HL-60/S4 (cell line): ENCODE data around the gene PPP1R9B.

Experiments used
- in situ Hi-C: fragments of 300-500 bp; cut with MboI; formaldehyde crosslinking; loops from 2 replicates; pipeline ENCODE4 v1.14.3; 2022; ENCODE audit warnings: low sequenced_read_pairs

Gene PPP1R9B

GRCh38 chr17:50161911-50162288 lies 11.4 kb upstream of the PPP1R9B start:
- in situ Hi-C loops, result no loop called here

DNA sequence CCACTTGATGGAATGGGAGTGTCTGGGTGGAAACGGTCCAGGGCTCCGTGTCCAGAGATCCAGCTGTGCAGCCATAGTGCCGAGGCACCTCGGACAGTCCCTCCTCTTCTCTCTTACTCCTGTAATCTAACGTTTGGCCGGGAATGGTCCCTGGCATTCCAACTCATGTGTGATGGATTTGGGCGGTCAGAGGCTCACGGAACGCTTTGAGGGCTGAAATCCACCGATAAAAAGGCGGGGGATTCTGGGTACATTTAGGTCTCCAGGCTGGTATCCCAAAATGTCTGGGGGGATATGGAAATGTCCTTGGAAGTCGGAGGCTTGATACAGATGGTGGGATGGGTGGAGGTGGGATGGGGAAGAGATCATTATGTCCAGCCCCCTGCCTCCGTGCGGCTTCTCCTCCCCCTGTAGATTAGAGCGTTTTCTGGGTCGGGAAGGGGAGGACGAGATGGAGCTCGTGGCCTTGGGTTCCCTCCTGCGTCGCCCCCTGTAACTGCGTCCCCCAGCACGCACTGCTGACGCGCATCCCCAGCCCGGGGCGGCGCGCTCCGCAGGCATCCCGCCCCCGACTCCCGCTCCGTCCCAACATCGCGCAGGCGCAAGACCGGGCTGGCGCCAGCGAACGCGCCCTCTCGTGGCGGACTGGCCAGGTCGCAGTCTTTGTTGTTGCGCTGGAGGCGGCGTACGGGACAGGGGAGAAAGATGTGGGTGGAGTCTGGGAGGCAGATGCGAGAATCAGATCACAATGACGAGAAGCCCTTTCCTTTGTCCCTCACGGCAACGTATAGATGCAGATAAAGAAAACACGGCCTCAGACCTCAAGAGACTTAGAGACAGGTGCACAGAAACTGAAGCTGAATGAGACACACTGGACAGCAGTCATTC lies 10.8 kb upstream of the PPP1R9B start:
- in situ Hi-C loops, result no loop called here

DNA sequence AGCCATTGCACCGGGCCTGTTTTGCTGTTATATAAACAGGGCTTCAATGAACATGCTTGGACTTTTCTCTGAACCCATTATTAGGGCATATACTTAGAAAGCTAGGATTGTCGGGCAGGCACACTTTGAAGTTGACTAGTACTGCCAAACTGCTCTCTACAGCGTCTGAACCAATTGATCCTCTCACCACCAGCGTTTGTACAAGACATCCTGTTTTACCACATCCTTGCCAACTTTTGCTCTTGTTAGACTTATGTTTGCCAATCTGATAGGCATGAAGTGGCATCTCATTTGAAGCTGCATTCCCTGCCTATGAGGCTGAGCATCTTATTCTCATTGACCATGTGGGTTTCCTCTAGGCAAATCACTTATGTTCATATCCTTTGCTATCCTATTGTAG lies 7.4 kb upstream of the PPP1R9B start:
- in situ Hi-C loops, result no loop called here

DNA sequence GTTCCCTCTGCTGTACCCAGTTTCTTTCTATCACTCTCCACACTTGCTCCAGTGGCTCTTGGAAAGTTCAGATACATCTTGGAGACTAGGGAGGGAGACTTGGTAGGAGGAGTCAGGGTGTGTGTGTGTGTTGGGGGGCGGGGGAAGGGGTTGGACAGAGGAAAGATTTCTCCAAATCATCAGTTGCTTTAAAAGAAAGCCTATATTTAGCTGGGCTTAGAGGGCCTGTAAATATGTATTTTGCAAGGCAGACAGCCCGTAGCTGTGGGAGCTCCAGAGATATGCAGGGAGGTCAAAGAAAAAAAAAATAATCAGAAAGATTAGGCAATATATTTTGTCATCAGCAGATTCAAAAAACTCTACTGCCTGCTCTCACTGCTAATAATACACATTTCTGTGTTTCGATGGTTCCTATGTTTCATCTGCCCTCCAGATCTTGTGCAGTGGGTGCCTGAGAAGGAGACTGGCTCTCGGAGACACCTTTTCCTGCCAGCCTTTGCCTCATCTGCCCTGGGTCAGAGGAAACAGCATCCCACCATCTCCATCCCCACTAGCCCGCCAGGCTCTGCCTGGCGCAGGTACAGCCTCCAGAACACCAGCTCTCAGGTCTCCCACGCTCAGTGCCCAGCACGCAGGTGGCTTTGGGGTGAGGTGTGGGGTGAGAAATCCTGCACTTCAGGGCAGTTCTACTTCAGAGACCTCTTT lies 4.8 kb upstream of the PPP1R9B start:
- in situ Hi-C loops, result no loop called here

DNA sequence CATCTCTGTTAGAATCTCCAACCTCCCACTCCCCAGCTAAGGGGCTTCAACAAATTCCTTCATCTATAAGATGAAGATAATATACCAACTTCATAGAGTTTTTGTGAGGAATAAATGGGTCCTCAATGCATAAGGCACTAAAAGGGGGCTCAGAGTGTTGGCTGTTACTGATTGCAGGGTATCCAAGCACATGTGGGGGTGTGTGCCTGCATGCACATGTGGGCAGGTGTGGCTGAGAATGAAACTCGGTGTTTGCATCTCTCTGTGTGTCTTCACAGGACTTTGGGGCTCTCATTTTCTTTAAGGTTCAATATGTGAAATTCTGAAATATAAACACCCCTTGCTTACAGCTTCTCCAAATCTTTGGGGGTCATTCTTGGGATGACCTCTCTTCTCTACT lies 4.1 kb upstream of the PPP1R9B start:
- in situ Hi-C loops, result no loop called here

DNA sequence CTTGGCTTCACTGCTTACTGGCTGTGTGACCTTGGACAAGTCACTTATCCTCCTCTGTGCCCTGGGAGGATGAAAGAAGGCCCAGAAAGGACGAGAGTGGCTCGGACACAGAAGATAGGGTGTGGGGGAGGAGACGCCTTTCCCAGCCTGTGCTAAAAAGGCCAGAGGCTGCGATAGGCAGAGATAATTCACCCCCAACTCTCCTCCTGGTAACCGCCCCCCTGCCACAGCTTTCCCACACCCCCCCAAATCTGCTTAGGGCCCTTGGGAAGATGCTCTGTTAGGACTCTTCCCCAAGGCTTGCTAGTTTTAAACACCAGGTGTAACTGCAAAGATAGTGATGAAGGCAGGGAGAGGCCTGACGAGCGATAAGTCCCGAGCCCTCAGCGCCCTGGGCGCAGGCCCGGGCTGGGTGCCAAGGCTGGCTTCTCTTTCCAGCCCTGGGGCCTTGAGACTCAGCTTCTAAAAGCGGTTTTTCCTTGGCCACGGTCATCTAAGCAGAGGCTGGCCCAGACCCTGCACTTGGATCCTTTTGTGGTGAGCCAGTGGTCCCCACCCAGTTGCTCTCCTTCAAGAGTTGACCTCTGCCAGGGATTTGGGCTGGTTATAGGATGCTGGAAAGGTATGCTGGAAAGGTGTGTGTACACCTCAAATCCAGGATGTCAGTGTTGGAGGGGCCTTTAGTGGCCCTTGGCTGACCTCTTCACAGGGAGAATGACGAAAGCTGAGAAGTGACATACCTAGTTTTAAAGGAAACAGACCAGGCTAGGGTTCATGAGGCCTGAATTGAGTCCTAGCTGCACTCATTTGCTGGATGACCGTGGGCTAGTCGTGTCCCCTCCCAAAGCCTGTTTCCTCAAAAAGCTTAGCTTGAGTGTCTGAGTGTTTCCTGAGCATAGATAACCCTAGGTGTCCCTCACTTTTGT lies 3.4 kb upstream of the PPP1R9B start:
- in situ Hi-C loops, result no loop called here

DNA sequence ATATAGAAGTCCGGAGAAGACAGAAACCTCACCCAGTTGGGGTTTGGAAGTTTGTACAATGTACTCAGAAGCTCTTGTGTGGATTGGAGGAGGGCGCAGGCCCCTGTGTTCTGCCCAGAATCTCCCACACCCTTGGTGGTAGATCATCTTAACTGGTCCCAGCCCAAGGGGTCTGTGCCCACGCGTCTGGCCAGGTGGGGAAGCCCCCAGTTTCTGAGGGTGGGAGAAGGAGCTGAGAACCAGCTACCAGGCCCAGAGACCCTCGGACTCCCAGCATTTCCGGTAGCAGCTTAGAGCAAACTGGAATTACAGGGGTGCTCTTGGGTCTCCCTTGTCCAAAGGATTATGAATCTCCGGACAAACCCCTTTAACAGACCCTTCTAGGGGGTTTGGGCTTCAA lies 2.3 kb upstream of the PPP1R9B start:
- in situ Hi-C loops, result no loop called here

DNA sequence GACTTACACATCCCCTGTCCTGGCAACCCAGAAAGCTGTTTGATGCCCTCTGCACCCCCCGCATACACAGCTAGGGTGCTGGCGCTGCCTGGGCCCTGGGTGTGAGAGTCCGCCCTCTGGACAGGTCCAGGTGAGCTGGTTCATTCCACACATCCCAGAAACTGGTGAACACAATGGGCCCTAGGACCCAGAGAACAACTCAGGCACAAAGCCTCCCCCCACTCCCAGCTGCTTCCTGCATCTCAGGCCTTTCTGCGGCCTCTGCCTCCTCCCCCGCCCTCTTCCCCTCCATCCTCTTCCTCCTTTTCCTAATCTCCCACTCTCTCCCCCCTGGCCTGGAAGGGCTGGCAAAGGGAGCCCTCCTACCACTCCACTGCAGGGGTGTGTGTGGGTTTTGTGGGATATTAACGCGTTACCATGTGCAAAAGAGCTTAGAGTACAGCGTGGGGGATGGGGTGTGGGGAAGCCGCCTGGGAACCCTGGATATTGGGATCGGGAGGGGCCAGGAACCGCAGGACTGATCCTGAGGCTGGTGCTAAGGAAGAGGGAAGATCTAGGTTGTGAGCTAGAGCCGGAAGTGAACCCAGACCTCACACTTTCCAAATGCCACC lies 1.6 kb upstream of the PPP1R9B start:
- in situ Hi-C loops, result no loop called here

- in situ Hi-C loops, result no loop called here
Observed at GRCh38 chr17:50151041-50151936, 812 bp upstream of the PPP1R9B start.

- in situ Hi-C loops, result no loop called here
Observed at GRCh38 chr17:50149417-50150353, 792 bp downstream of the PPP1R9B start.

- in situ Hi-C loops, result no loop called here
Observed at GRCh38 chr17:50149091-50149416, 1.4 kb downstream of the PPP1R9B start.

DNA sequence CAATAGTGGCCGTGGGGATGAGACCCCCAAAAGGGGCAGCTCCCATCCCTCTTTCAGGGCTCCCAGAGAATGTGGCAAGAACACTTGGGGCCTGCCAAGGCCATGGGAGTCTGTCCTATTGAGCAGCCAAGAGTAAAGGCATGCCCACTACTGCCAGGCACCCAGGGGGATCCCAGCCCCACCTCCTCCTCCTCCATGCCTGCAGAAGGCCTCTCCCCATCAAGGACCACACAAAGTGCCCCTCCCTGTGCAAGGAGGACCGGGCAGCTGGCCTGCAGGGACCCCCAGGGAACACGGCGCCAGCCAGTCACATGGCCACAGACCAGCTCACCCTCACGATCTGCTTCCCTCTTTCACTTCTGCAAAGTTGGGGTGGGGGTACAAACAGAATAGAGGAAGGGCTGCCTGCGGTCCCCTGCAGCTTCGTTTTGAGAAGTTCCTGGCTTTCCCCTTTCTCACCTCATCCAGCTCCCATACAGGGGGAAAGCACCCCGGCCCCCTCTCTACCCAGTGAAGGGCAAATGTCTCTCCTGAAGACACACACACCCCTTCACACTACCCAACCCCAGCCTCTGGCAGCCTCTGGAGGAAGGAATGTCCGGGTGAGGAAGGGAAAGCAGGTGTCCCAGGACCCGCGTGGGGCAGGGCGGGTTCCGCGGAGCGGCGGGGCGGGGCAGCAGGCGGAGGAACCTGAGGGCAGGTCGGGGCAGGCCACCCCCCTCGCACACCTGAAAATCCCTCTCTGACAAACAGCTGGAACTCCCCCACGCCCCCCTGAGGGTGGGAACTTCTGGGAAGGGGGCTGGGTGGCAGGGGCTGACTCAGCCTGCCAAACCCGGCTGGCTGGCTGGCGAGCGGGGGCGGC lies 2.0 kb downstream of the PPP1R9B start:
- in situ Hi-C loops, result no loop called here

GRCh38 chr17:50147841-50148225 lies 2.6 kb downstream of the PPP1R9B start:
- in situ Hi-C loops, result no loop called here

- in situ Hi-C loops, result no loop called here
Observed at GRCh38 chr17:50146927-50147665, 3.4 kb downstream of the PPP1R9B start.

DNA sequence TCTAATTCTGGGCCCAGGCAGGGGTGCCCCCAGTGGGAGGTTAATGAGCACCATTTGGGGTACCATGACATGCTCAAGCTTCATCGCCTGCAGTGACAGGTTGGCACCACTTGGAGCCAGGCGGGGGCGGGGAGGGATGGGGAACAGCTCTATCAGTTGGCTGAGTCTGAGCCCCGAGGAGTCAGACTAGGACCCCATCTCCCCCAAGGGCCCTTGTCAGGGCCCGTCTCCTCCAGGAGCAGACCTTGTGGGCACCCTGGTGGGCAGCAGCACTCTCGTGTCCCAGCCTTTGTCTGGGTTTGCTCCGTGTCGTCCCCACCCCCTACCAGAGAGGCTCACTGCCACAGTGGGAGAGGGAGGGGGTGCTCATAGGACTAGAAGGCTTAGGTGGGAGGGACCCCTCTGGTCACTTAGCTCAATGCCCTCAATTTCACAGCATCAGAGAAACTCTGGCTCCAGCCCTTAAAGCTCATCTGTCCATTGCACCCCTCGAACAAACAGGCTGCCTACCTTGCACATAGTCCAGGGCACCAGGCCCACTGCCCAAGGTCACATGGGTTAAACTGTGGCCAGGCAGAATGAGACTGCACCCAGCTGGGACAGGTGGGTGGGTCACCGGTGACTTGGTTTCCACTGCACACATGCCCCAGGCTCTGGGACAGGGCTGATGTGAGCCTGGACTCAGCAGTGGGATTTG lies 4.1 kb downstream of the PPP1R9B start:
- in situ Hi-C loops, result no loop called here

- in situ Hi-C loops, result no loop called here
Observed at GRCh38 chr17:50145532-50146229, 4.8 kb downstream of the PPP1R9B start.
